ENCODE data around the gene FAM236D.
"Not testable (repeated sequence)": the region's sequence is repeated elsewhere in the genome, so short reads cannot be mapped to it uniquely, and the experiment has no call there.

The FAM236D gene

DNA sequence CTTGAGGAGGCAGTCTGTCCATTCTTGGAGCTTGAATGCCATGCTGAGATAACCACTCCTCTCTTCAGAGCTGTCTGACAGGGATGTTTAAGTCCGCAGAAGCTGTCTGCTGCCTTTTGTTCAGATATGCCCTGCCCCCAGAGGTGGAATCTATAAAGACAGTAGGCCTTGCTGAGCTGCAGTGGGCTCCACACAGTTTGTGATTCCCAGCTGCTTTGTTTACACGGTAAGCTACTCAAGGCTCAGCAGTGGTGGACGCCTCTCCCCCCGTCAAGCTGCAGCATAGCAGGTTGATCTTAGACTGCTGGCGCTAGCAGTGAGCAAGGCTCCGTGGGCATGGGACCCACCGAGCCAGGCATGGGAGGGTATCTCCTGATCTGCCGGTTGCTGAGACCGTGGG is 47.6 kb downstream of the FAM236D start:
- H3K79me1 ChIP-seq (ENCODE audit: low read length); H4K8ac ChIP-seq (ENCODE audit: low read depth, low read length); H3K27me3 ChIP-seq (ENCODE audit: insufficient read depth, low read length, poor library complexity); H3K56ac ChIP-seq (ENCODE audit: low read length); H3K36me3 ChIP-seq (ENCODE audit: control insufficient read depth, insufficient read depth, low read length); H3K4me2 ChIP-seq (ENCODE audit: low read length); H2BK120ac ChIP-seq (ENCODE audit: low read depth, low read length); H3K79me2 ChIP-seq (ENCODE audit: control insufficient read depth, insufficient read depth, low read length); H4K5ac ChIP-seq (ENCODE audit: low read length); H3K18ac ChIP-seq (ENCODE audit: low read length); H3K27ac ChIP-seq (ENCODE audit: low read depth, low read length); H3K4me3 ChIP-seq (ENCODE audit: low read length); H3K23ac ChIP-seq (ENCODE audit: low read length); H2BK15ac ChIP-seq (replicated peaks; ENCODE audit: low read depth); H2AK5ac ChIP-seq (ENCODE audit: low read length); H3K9ac ChIP-seq (ENCODE audit: low read length); DNase-seq; H3K4me1 ChIP-seq (ENCODE audit: control insufficient read depth, low read depth, low read length); H2BK5ac ChIP-seq (ENCODE audit: low read length); H3K4ac ChIP-seq (ENCODE audit: low read depth, low read length): not testable (repeated sequence)
- WGBS (ENCODE audit: extremely low coverage, insufficient coverage, low lambda C conversion rate) = no CpG with 5 or more reads among the region's 9 CpGs

Data from mesendoderm (in vitro differentiated cells).